Right cardiac atrium (tissue), 5 donors: ENCODE measurements around the gene PRKAA2. TPM values are rescaled to one million over a fixed set of nuclear protein-coding genes. Genes with fewer than 3 reads are reported as not detected.
A peak's percentile ranks its signal among the peaks of the same experiment; 100 is the strongest.
"Not testable (repeated sequence)": the region's sequence is repeated elsewhere in the genome, so short reads cannot be mapped to it uniquely, and the experiment has no call there.

Source experiments
- ATAC-seq, 2 donors: fragments of 200-7000 bp; cut with Tn5 transposase; one replicate each; pipeline versions ENCODE4 v1.8.0 to v1.9.1; 2020; ENCODE audit warnings: moderate library complexity in 2 of 2, mild to moderate bottlenecking in 1 of 2
- DNase-seq, 3 donors: peaks; one replicate each; pipeline ENCODE4 v3.0.0-alpha.2; 2020
- H3K27ac ChIP-seq: one replicate; pipeline ENCODE4 v1.5.1; 2013; ENCODE audit warnings: mild to moderate bottlenecking, low read length, control low read depth, moderate library complexity
- H3K27me3 ChIP-seq: one replicate; pipeline ENCODE4 v1.6.1; 2013; ENCODE audit not compliant: control insufficient read depth, insufficient read depth
- H3K4me1 ChIP-seq: one replicate; pipeline ENCODE4 v1.6.1; 2013; ENCODE audit warnings: low read length; ENCODE audit not compliant: control insufficient read depth, insufficient read depth
- H3K4me3 ChIP-seq: one replicate; pipeline ENCODE4 v1.5.1; 2013; ENCODE audit warnings: low read length, control low read depth
- H3K9me3 ChIP-seq: one replicate; pipeline ENCODE4 v1.6.1; 2013; ENCODE audit warnings: low read length; ENCODE audit not compliant: control insufficient read depth
- WGBS: extraction: QIAGEN DNeasy Blood & Tissue Kit; methylation state at CpG from one replicate; pipeline ENCODE4 v1.1.7; 2013; 5-methylcytosine and 5-hydroxymethylcytosine counted together
- intact Hi-C, 4 donors: fragments of 100-400 bp; cut with DNase I; formaldehyde crosslinking; loops; one replicate each; pipeline versions ENCODE4 v1.11.0 to v1.14.0; 2022 to 2023
- long read RNA-seq, 4 donors: library from polyadenylated mRNA; unstranded; transcript quantifications; one replicate each; pipeline ENCODE4 v2.0.0, GENCODE V29; 2020 to 2021
- polyA plus RNA-seq: library from polyadenylated mRNA; stranded (reverse); fragments of 200-250 nt; gene quantifications from one replicate; pipeline ENCODE4 v1.2.3, GENCODE V29; 2013
- total RNA-seq, 4 donors: library from RNA; stranded (reverse); fragmentation: NEBNext Ultra II Directional; extraction: Animal tissue kit (Norgen Biotek cat#: 25700); gene quantifications; one replicate each; pipeline ENCODE4 v1.2.1, GENCODE V29; 2021
- donor health status: healthy with polysubstance abuse.
- donor health status: DM: no; HTN: yes; CAD: no.
- donor health status: DM: no; HTN: no; CAD: no.
- donor health status: DM: no; HTN: yes; CAD: no; lungs with severe emphysema.
- donor health status: DM: yes; HTN: yes; CAD: no.

The PRKAA2 gene
- total RNA-seq (10 to 100 TPM; 65.9 to 91.7 (median 69.9) TPM), polyA plus RNA-seq (19.8 TPM)
- long read RNA-seq, donor 1, full-length matches to known transcripts: 80 of 137 reads
- long read RNA-seq, donor 1, partial matches to known transcripts: 23 of 137 reads
- long read RNA-seq, donor 1, other reads (novel, unspliced or antisense): 34 of 137 reads
- long read RNA-seq, donor 2, full-length matches to known transcripts: 9 of 25 reads
- long read RNA-seq, donor 2, partial matches to known transcripts: 0 of 25 reads
- long read RNA-seq, donor 2, other reads (novel, unspliced or antisense): 16 of 25 reads
- long read RNA-seq, donor 3, full-length matches to known transcripts: 119 of 275 reads
- long read RNA-seq, donor 3, partial matches to known transcripts: 128 of 275 reads
- long read RNA-seq, donor 3, other reads (novel, unspliced or antisense): 28 of 275 reads
- long read RNA-seq, donor 4, full-length matches to known transcripts: 16 of 44 reads
- long read RNA-seq, donor 4, partial matches to known transcripts: 1 of 44 reads
- long read RNA-seq, donor 4, other reads (novel, unspliced or antisense): 27 of 44 reads

DNA sequence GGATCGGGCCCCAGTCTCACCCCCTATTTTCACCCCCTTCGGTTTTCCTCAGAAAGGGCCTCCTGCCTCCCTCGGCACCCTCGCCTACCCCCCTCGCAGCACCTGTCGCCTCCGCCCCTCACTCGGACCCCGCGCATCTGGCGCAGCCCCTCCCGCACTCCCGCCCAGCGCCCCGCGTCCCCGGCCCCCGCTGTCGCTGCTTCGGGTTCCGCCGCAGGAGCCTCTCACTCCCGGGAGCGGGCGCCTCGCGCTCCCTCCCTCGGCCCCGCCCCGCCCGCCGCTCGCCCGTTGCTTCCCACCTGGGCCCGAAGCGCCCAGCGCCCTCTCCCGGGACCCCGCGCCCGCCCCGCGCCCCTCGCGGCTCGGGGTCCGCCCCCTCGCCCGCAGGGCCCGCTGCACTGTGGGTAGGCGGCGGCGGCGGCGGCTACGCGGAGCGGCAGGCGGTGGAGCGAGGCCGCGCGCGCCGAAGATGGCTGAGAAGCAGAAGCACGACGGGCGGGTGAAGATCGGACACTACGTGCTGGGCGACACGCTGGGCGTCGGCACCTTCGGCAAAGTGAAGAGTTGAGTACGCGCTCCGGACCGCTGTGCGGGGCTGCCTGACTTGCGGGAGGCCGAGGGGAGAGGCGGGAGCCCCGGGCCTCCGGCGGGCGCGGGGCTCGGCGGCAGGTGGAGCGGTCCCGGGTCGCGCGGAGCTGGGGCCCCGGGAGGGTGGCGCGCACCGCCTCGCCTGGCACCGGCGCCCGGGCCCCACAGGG lies at the start of gene PRKAA2:
Gene PRKAA2, plus strand, starts transcription at position 396 of the 758 bp plus-strand sequence. Its CDS starts 74 bp downstream, at position 470.
- intact Hi-C loops: loop anchor here in 1 of 4 donors (10.0 kb wide), 1 partner anchor 60 kb away; no protein-coding TSS in a partner anchor
- DNase-seq (peak; percentile 56 to 83 (median 79)), ATAC-seq (peak; percentile 87 to 90)
- H3K27me3 ChIP-seq: no peaks in the 10 kb centered on the region
- peak within 1 kb of the TSS; percentile 90 for H3K27ac ChIP-seq
- no peaks in the 10 kb centered on the region for H3K9me3 ChIP-seq
- under 1% methylated on average over 103 of the region's 103 CpGs for WGBS
- peak within 1 kb of the TSS; percentile 56 for H3K4me3 ChIP-seq
- no peaks in the 10 kb centered on the region for H3K4me1 ChIP-seq

DNA sequence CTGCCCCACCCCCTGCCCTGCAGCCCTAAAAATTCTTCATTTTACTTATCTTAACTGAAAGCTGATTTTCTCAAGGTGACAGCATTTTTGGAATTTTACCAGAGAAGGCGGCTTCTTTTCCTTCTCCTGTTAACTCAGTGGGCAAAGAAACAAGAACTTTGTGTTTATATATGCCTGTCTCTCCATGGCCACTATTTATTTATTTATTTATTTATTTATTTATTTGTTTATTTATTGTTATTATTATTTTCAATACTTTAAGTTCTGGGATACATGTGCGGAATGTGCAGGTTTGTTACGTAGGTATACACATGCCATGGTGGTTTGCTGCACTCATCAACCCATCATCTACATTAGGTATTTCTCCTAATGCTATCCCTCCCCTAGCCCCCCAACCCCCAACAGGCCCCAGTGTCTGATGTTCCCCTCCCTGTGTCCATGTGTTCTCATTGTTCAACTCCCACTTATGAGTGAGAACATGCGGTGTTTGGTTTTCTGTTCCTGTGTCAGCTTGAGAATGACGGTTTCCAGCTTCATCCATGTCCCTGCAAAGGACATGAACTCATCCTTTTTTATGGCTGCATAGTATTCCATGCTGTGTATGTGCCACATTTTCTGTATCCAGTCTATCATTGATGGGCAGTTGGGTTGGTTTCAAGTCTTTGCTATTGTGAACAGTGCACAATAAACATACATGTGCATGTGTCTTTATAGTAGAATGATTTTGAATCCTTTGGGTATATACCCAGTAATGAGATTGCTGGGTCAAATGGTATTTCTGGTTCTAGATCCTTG lies 49.5 kb upstream of the PRKAA2 start:
- H3K27ac ChIP-seq, ATAC-seq, intact Hi-C loops, H3K4me3 ChIP-seq, H3K9me3 ChIP-seq, H3K27me3 ChIP-seq, DNase-seq, H3K4me1 ChIP-seq: not testable (repeated sequence)
- WGBS: 95% methylated on average over 5 of the region's 5 CpGs

DNA sequence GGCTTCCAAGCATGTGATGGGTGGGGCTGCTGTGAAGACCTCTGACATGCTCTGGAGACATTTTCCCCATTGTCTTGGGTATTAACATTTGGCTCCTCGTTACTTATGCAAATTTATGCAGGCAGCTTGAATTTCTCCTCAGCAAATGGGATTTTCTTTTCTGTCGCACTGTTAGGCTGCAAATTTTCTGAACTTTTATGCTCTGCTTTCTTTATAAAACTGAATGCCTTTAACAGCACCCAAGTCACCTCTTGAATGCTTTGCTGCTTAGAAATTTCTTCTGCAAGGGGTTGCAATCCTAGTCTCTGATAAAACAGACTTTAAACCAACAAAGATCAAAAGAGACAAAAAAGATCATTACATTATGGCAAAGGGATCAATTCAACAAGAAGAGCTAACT lies 35.0 kb upstream of the PRKAA2 start:
- H3K4me3 ChIP-seq, H3K9me3 ChIP-seq, H3K27me3 ChIP-seq, H3K27ac ChIP-seq, H3K4me1 ChIP-seq, DNase-seq, ATAC-seq, intact Hi-C loops: not testable (repeated sequence)
- WGBS: 35% methylated on average over 2 of the region's 2 CpGs

DNA sequence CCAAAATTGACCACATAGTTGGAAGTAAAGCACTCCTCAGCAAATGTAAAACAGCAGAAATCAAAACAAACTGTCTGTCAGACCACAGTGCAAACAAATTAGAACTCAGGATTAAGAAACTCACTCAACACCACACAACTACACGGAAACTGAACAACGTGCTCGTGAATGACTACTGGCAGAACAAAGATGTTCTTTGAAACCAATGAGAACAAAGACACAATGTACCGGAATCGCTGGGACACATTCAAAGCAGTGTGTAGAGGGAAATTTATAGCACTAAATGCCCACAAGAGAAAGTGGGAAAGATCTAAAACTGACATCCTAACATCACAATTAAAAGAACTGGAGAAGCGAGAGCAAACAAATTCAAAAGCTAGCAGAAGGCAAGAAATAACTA lies 34.3 kb upstream of the PRKAA2 start:
- 93% methylated on average over 6 of the region's 6 CpGs for WGBS
- H3K27ac ChIP-seq, H3K4me1 ChIP-seq, H3K27me3 ChIP-seq, DNase-seq, H3K9me3 ChIP-seq, ATAC-seq, H3K4me3 ChIP-seq, intact Hi-C loops: not testable (repeated sequence)

DNA sequence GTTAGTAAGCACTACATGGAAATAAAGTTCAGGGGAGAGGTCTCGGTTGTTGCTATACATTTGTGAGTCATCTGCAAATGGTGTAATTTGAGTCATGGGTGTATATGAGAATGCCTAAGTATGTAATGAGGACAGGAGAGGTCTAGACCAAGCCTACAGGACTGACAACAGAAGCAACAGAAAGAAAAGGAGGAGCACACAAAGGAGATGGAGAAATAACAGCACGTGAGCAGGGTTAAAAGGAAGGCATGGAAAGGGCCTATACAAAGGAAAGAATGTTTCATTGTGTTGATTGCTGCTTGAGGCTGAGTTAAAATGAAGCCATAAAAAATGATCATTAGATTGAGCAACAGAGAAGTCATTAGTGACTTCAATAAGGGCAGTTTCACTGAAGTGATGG lies 28.0 kb upstream of the PRKAA2 start:
- DNase-seq (no peak), ATAC-seq (no peak)
- WGBS: 83% methylated on average over 2 of the region's 2 CpGs
- H3K4me3 ChIP-seq: no peak overlapping the region
- no peaks in the 10 kb centered on the region for H3K27me3 ChIP-seq
- H3K4me1 ChIP-seq: no peaks in the 10 kb centered on the region
- intact Hi-C loops: no loop called here
- no peak overlapping the region for H3K27ac ChIP-seq
- H3K9me3 ChIP-seq: no peaks in the 10 kb centered on the region

DNA sequence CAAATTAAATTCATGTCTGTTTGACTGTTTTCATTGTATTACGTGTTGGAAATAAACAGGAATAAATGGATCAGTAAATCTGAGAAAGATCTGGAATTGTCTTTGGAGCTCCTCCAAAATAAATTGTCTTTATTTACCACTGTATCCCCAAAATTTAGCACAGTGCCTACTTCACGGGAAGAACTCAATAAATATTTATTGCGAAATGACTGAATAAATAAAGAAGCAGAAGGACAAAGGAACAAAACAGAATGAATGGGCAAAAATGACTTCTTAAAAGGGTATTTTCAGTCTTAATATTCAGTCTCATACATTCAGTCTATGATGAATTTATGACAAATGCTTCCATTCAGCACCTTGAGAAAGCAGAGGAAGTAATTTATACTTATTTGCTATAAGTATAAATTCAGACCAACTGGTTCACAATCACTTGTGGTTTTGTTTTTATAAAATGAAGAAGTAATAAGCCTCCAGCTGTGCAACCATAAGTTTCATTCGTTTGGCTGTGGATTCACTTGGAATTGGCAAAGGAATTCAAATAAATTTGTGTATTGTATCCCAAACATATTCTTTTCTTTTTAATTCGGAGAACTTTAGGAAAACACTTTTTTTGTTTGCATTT lies 19.2 kb upstream of the PRKAA2 start:
- no peaks in the 10 kb centered on the region for H3K9me3 ChIP-seq
- no peak for DNase-seq
- 63% methylated on average over 5 of the region's 5 CpGs for WGBS
- no peaks in the 10 kb centered on the region for H3K27me3 ChIP-seq
- H3K4me1 ChIP-seq: no peaks in the 10 kb centered on the region
- no peak overlapping the region for H3K4me3 ChIP-seq
- intact Hi-C loops: no loop called here
- no peak for ATAC-seq
- no peak overlapping the region for H3K27ac ChIP-seq

DNA sequence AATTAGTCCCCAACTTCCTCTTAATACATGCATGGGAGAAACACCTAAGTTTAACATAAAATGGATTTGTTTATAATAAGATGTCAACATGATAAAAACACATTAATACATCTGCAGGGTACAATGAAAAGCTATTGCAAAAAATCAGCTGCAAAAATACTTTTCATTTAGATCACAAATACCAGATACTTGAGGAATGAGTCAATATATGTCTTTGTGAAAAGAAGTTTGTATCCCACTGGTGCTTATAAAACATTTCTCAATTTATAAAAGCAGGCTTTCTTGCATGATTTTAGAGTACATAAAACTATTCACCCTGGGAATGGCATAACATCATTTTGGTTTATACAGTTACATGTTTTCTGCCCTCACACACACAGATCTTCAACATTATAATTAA lies 18.6 kb upstream of the PRKAA2 start:
- Histone ChIP-seq H3K9me3 (no peaks in the 10 kb centered on the region), H3K27me3 (no peaks in the 10 kb centered on the region), H3K4me1 (no peaks in the 10 kb centered on the region), H3K4me3 (no peak overlapping the region), H3K27ac (no peak overlapping the region)
- ATAC-seq (no peak), DNase-seq (no peak)
- intact Hi-C loops: no loop called here

DNA sequence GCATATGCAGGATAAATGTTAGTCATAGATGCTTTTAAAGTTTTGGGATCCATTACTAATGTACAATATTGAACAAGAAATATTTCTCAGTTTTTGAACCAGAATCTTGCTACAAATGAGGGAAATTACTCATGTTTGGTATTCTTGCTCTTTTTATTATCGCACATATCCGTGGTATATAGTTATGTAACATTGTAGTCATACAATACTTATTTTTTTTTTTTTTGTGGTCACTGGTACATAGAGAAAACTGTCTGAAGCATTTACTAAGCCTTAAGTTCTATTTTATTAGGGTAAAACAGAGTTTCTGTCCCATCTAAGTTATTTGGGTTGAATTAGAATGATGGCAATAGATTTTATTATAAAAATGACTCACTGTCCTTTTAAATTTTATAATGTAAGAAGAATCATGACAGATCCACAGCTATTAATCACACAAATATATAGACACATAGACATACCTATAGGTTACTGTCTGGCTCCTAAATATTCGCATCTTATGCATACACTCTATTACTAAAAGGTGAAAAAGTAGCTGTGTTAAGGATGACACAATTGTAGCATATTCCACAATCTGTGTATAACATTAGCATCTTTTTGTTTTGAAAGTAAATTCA lies 18.0 kb upstream of the PRKAA2 start:
- H3K9me3 ChIP-seq: no peaks in the 10 kb centered on the region
- DNase-seq (no peak), ATAC-seq (no peak)
- no peak overlapping the region for H3K27ac ChIP-seq
- no peaks in the 10 kb centered on the region for H3K4me1 ChIP-seq
- 87% methylated on average over 3 of the region's 3 CpGs for WGBS
- intact Hi-C loops: no loop called here
- no peaks in the 10 kb centered on the region for H3K27me3 ChIP-seq
- no peak overlapping the region for H3K4me3 ChIP-seq

DNA sequence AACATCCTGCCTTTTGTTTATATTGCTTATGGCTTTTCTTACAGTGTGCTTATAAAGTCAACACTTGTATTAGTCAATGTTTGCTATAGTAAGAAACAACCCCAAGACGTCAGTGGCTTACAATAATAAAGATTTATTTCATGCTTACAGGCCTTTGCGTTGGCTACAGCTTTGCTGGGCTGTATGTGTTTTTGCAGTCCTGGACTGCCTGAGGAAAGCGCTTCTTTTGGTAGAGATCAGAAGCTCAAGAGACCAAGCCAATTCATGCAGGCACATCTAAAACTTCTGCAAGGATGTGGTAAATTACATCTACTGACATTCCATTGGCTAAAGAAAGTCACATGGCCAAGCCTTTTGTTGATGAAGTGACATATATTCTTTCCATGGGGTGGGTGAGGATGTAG lies 17.5 kb upstream of the PRKAA2 start:
- Histone ChIP-seq H3K9me3 (no peaks in the 10 kb centered on the region), H3K4me1 (no peaks in the 10 kb centered on the region), H3K27ac (no peak overlapping the region), H3K27me3 (no peaks in the 10 kb centered on the region), H3K4me3 (no peak overlapping the region)
- intact Hi-C loops: no loop called here
- whole genome bisulfite sequencing: 80% methylated on average over 3 of the region's 3 CpGs
- ATAC-seq (no peak), DNase-seq (no peak)

DNA sequence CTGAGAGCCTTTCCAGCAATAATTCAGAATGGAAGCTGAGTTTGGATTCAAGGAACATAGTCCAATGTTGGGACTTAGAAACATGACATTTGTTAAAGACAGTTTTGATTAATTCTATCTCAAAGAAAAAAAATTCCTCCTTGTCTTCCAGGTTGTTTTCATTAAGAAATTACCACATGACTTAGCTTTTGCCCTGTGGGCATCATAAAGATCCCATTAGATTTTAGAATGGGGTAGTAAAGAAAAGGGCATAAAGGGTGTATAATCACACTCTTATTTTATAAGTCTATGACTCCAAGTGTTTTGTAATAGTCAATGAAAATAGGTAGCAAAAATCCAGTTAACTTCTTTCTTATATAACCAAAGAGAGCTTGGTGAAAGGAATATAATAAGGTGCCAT lies 14.3 kb upstream of the PRKAA2 start:
- intact Hi-C loops: no loop called here
- Histone ChIP-seq H3K9me3 (no peaks in the 10 kb centered on the region), H3K27me3 (no peaks in the 10 kb centered on the region), H3K27ac (no peak overlapping the region), H3K4me3 (no peak overlapping the region), H3K4me1 (no peaks in the 10 kb centered on the region)
- DNase-seq (no peak), ATAC-seq (no peak)
